Measurements from ENCODE around the gene UTP4. TPM values are rescaled to one million over a fixed set of nuclear protein-coding genes. Genes with fewer than 3 reads are reported as not detected.

The UTP4 gene
- total RNA-seq, 1 experiment from 2014 or later, result 61.7 TPM

GRCh38 chr16:69197573-69197972 is 65.1 kb downstream of the UTP4 start:
- ChIA-PET POLR2A (no interaction called here), CTCF (no interaction called here)
- Histone ChIP-seq H3K27me3 (ENCODE audit: control insufficient read depth, insufficient read depth, low read length) (no peaks in the 10 kb centered on the region), H3K4me3 (ENCODE audit: low read depth in 2 of 2, low read length in 2 of 2) (no peak overlapping the region), H3K27ac (ENCODE audit: low read length) (no peak overlapping the region), H3K4me1 (ENCODE audit: control insufficient read depth, insufficient read depth, low read length) (peaks cover 17% of the 10 kb centered on the region), H3K9me3 (ENCODE audit: control insufficient read depth, insufficient read depth, low read depth, low read length) (no peaks in the 10 kb centered on the region), H3K36me3 (ENCODE audit: control insufficient read depth, insufficient read depth, low read length) (no peaks in the 10 kb centered on the region)
- DNase-seq (ENCODE audit: low read depth, low spot score) (no peak), ATAC-seq (no peak)
- intact Hi-C loops (cut with micrococcal nuclease; ENCODE audit: unreplicated experiment), result no loop called here
- TF ChIP-seq TCF7L2 (IDR thresholded peaks at IDR 0.05; ENCODE audit: low read depth, low read length) (no peak), SIN3A (IDR thresholded peaks at IDR 0.05; ENCODE audit: borderline replicate concordance, insufficient read depth, low read depth, low read length) (no peak)
- TF ChIP-seq, protein P1, sequence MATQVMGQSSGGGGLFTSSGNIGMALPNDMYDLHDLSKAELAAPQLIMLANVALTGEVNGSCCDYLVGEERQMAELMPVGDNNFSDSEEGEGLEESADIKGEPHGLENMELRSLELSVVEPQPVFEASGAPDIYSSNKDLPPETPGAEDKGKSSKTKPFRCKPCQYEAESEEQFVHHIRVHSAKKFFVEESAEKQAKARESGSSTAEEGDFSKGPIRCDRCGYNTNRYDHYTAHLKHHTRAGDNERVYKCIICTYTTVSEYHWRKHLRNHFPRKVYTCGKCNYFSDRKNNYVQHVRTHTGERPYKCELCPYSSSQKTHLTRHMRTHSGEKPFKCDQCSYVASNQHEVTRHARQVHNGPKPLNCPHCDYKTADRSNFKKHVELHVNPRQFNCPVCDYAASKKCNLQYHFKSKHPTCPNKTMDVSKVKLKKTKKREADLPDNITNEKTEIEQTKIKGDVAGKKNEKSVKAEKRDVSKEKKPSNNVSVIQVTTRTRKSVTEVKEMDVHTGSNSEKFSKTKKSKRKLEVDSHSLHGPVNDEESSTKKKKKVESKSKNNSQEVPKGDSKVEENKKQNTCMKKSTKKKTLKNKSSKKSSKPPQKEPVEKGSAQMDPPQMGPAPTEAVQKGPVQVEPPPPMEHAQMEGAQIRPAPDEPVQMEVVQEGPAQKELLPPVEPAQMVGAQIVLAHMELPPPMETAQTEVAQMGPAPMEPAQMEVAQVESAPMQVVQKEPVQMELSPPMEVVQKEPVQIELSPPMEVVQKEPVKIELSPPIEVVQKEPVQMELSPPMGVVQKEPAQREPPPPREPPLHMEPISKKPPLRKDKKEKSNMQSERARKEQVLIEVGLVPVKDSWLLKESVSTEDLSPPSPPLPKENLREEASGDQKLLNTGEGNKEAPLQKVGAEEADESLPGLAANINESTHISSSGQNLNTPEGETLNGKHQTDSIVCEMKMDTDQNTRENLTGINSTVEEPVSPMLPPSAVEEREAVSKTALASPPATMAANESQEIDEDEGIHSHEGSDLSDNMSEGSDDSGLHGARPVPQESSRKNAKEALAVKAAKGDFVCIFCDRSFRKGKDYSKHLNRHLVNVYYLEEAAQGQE (IDR thresholded peaks at IDR 0.05; ENCODE audit: insufficient read depth in 1 of 2, low read depth in 2 of 2, low read length in 1 of 2), result no peak
- no TSS peak for BruUV-seq (replicated peaks)
- in situ Hi-C loops (cut with HindIII; ENCODE audit: low pct_unique_long_range_greater_than_20kb, low sequenced_read_pairs), result no loop called here

DNA sequence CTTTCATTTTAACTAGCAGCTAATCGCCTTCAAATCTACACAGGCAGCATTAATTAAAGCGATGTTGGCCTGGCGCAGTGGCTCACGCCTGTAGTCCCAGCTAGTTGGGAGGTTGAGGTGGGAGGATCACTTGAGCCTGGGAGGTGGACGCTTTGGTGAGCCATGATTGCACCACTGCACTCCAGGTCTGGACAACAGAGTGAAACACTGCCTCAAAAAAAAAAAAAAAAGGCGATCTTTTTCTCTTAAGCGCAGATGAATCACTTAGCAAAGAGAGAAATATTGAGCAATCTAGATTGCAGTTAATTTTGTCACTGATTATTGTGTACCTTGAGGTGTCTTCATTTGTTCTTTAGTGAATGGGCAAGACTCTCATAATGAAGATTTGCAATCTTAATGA is 66.9 kb downstream of the UTP4 start:
- H3K4me3 ChIP-seq (ENCODE audit: low read depth in 2 of 2, low read length in 2 of 2), result no peak overlapping the region
- no peak for ATAC-seq
- no peaks in the 10 kb centered on the region for H3K9me3 ChIP-seq (ENCODE audit: control insufficient read depth, insufficient read depth, low read depth, low read length)
- CTCF ChIA-PET, result no interaction called here
- POLR2A ChIA-PET, result no interaction called here
- in situ Hi-C loops (cut with HindIII; ENCODE audit: low pct_unique_long_range_greater_than_20kb, low sequenced_read_pairs) (no loop called here), intact Hi-C loops (cut with micrococcal nuclease; ENCODE audit: unreplicated experiment) (no loop called here)
- peaks cover 15% of the 10 kb centered on the region for H3K4me1 ChIP-seq (ENCODE audit: control insufficient read depth, insufficient read depth, low read length)
- no peaks in the 10 kb centered on the region for H3K27me3 ChIP-seq (ENCODE audit: control insufficient read depth, insufficient read depth, low read length)
- no peak overlapping the region for H3K27ac ChIP-seq (ENCODE audit: low read length)
- DNase-seq (ENCODE audit: low read depth, low spot score), result no peak
- no peaks in the 10 kb centered on the region for H3K36me3 ChIP-seq (ENCODE audit: control insufficient read depth, insufficient read depth, low read length)
- BruUV-seq (replicated peaks), result no TSS peak
- TF ChIP-seq TCF7L2 (IDR thresholded peaks at IDR 0.05; ENCODE audit: low read depth, low read length) (no peak), SIN3A (IDR thresholded peaks at IDR 0.05; ENCODE audit: borderline replicate concordance, insufficient read depth, low read depth, low read length) (no peak), POLR2AphosphoS5 (IDR thresholded peaks at IDR 0.05; ENCODE audit: low read depth, low read length) (no peak)
- TF ChIP-seq, protein P1 (IDR thresholded peaks at IDR 0.05; ENCODE audit: insufficient read depth in 1 of 2, low read depth in 2 of 2, low read length in 1 of 2), result no peak
- TF ChIP-seq, protein P2, sequence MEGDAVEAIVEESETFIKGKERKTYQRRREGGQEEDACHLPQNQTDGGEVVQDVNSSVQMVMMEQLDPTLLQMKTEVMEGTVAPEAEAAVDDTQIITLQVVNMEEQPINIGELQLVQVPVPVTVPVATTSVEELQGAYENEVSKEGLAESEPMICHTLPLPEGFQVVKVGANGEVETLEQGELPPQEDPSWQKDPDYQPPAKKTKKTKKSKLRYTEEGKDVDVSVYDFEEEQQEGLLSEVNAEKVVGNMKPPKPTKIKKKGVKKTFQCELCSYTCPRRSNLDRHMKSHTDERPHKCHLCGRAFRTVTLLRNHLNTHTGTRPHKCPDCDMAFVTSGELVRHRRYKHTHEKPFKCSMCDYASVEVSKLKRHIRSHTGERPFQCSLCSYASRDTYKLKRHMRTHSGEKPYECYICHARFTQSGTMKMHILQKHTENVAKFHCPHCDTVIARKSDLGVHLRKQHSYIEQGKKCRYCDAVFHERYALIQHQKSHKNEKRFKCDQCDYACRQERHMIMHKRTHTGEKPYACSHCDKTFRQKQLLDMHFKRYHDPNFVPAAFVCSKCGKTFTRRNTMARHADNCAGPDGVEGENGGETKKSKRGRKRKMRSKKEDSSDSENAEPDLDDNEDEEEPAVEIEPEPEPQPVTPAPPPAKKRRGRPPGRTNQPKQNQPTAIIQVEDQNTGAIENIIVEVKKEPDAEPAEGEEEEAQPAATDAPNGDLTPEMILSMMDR (IDR thresholded peaks at IDR 0.05), result no peak

Data from Panc1 (cell line).